ENCODE data around the gene FARS2.

- TF ChIP-seq, protein P1, sequence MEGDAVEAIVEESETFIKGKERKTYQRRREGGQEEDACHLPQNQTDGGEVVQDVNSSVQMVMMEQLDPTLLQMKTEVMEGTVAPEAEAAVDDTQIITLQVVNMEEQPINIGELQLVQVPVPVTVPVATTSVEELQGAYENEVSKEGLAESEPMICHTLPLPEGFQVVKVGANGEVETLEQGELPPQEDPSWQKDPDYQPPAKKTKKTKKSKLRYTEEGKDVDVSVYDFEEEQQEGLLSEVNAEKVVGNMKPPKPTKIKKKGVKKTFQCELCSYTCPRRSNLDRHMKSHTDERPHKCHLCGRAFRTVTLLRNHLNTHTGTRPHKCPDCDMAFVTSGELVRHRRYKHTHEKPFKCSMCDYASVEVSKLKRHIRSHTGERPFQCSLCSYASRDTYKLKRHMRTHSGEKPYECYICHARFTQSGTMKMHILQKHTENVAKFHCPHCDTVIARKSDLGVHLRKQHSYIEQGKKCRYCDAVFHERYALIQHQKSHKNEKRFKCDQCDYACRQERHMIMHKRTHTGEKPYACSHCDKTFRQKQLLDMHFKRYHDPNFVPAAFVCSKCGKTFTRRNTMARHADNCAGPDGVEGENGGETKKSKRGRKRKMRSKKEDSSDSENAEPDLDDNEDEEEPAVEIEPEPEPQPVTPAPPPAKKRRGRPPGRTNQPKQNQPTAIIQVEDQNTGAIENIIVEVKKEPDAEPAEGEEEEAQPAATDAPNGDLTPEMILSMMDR (IDR thresholded peaks at IDR 0.05 in 8 of 11, conservative IDR thresholded peaks at IDR 0.05 in 3 of 11) = no peak
- TF ChIP-seq POLR2A (IDR thresholded peaks at IDR 0.05) (no peak), POLR2AphosphoS5 (IDR thresholded peaks at IDR 0.05) (no peak)
Observed at GRCh38 chr6:5326022-5326641, 64.8 kb downstream of the FARS2 start.

All from spleen (tissue), 7 donors.